GM18508 (cell line): ENCODE measurements around the gene ATAD3C.
A peak's percentile ranks its signal among the peaks of the same experiment; 100 is the strongest.
"Not testable (repeated sequence)": the region's sequence is repeated elsewhere in the genome, so short reads cannot be mapped to it uniquely, and the experiment has no call there.

Experiments used
- ATAC-seq: cut with Tn5 transposase; IDR thresholded peaks from one replicate; pipeline ENCODE4 v1.9.1; 2021; ENCODE audit warnings: moderate number of reproducible peaks; ENCODE audit not compliant: insufficient read depth, unreplicated experiment

ATAD3C gene

DNA sequence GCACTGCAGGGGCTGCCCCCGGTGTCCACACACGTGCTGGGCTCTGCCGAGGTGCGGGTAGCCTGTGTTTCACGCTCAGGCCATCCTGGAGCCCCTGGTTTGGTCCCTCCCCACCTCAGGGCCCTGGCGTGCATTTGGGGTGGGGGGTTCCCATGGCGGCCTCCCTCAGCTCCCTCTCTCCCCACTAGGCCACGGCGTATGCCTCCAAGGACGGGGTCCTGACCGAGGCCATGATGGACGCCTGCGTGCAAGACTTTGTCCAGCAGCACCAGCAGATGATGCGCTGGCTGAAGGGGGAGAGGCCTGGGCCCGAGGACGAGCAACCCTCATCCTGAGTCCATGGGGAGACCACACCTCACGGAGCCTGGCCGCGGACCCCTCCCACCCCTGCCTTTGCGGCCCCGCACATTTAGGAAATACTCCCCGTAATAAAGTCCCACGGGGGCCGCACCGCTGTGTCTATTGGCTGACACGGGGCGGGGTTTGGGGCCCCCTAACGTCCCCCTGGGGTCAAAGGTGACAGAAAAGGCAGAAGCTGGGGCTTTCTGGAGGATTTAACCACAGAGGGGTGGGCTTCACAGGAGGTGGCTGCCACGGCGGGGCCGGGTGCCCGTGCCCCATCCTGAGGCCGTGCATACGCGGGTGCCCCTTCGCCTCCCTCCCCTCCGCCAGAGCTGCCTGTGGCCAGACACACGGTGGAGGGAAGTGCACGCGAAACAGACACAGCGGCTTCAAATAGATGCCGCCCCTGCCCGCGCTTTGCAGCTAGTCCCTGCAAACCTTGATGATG lies 18.9 kb downstream of the ATAD3C start:
- not testable (repeated sequence) for ATAC-seq

DNA sequence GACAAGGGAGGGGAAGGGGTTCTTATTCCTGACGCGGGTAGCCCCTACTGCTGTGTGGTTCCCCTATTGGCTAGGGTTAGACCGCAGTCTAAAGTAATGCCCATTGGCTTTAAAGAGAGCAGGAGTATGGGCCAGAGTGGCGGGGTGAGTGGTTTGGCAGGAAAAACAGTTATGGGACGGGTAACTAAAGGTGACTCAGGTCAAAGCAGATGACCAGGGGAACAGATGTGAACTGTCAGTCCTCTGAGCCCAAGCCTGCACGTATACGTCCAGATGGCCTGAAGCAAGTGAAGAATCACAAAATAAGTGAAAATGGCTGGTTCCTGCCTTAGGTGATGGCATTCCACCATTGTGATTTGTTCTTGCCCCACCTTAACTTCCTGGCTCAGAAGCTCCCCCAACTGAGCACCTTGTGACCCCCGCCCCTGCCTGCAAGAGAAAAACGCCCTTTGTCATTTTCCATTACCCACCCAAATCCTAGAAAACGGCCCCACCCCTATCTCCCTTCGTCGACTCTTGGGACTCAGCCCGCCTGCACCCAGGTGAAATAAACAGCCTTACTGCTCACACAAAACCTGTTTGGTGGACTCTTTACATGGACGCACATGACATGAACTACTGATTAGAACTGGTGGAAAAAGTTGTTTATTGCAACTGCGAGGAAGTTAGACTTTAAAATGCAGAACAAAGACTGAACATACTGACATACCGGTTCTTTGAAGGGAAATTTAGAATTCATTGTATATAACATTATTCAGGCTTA lies 21.3 kb downstream of the ATAD3C start:
- ATAC-seq = no peak

DNA sequence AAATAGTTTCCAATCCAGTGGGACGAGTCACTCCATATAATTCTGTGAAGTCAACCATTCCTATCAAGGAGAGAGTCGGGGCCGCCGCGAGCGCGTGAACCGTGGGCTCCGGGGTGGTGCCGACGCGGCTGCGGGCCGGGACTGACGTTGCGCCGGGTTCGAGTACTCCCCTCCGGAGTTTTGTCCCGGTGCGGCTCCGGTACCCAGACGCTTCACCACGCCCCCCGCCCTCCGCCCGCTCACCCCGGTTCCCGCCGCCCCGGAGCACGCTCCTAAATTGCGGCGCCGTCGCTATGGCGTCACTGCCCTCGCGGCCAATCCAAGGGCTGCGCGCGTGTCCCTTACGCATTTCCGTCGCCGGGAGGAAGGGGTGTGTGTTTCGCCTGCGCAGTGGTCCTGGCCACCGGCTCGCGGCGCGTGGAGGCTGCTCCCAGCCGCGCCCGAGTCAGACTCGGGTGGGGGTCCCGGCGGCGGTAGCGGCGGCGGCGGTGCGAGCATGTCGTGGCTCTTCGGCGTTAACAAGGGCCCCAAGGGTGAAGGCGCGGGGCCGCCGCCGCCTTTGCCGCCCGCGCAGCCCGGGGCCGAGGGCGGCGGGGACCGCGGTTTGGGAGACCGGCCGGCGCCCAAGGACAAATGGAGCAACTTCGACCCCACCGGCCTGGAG lies 22.0 kb downstream of the ATAD3C start, which contains the start of gene ATAD3B:
Gene ATAD3B (plus strand): TSS at position 377 of the 664 bp plus-strand sequence. CDS start 120 bp downstream, at position 497.
- peak; percentile 50 for ATAC-seq

- ATAC-seq = not testable (repeated sequence)
Observed at GRCh38 chr1:1472053-1472876, 22.8 kb downstream of the ATAD3C start.

- ATAC-seq = not testable (repeated sequence)
Observed at GRCh38 chr1:1476011-1476410, 26.5 kb downstream of the ATAD3C start.

GRCh38 chr1:1477206-1477605 lies 27.7 kb downstream of the ATAD3C start:
- no peak for ATAC-seq

DNA sequence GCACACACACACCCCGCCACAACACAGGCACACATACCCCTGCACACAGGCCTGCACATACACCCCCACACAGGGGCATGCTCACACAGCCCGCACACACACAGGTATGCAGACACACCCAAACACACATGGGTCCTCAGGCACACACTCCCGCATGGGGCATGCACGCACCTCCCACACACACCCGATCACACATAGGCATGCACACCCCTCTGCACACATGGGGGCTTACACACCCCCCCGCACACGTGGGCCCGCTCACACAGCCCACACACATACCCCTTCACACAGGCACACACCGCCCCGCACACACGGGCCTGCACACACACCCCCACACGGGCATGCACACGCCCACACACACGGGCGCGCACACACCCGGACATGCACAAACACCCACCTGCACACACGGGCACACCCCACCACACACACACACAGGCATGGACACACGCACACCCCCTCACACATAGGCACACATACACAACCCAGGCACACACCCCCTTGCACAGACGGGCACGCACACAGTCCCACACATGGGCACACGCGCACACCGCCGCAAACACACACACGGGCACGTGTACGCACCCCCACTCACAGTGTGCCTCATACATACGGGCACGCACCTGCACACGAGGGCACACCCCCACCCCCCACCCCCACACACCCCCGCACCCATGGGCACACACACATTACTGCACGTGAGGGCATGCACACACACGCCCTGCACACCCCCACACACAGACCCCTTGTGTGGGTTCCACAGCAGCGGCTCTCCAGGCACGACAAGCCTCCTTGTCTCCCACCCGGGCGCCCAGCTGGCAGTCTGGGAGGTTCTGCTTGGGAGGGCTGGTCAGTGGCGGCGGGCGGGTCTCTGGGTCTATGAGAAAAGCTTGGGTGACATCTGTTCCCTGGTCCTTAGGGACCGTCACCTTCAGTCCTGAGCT lies 30.3 kb downstream of the ATAD3C start:
- no peak for ATAC-seq

GRCh38 chr1:1480488-1480867 lies 31.0 kb downstream of the ATAD3C start:
- ATAC-seq = not testable (repeated sequence)

DNA sequence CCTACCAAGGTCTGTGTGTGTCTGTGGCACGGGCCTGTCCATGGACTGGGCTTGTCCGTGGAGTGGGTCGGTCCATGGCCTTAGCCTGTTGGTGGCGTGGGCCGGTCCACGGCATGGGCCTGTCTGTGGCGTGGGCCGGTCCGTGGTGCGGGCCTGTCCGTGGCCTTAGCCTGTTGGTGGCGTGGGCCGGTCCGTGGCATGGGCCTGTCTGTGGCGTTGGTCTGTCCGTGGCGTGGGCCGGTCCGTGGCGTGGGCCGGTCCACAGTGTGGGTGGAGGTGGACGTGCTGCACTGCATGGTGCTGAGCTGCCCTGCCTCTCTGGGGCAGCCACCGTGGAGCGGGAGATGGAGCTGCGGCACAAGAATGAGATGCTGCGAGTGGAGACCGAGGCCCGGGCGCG lies 32.3 kb downstream of the ATAD3C start:
- not testable (repeated sequence) for ATAC-seq

- no peak for ATAC-seq
Observed at GRCh38 chr1:1482856-1483255, 33.4 kb downstream of the ATAD3C start.

DNA sequence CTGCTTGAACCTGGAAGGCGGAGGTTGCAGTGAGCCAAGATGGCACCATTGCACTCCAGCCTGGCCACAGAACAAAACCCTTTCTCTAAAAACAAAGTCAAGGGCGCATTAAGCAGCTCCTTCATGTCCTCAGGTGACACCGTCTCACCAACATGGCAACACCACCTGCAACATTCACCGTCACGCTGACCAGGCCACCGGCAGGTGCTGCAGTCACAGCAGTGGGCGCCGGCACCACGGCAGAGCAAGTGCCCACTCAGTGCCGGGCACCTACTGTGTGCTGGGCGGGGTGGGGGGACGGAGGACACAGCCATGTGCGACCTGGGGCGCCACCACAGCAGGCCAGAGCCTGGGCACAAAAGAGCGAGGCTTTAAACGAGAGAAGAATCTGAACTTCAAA lies 34.2 kb downstream of the ATAD3C start:
- ATAC-seq = no peak

DNA sequence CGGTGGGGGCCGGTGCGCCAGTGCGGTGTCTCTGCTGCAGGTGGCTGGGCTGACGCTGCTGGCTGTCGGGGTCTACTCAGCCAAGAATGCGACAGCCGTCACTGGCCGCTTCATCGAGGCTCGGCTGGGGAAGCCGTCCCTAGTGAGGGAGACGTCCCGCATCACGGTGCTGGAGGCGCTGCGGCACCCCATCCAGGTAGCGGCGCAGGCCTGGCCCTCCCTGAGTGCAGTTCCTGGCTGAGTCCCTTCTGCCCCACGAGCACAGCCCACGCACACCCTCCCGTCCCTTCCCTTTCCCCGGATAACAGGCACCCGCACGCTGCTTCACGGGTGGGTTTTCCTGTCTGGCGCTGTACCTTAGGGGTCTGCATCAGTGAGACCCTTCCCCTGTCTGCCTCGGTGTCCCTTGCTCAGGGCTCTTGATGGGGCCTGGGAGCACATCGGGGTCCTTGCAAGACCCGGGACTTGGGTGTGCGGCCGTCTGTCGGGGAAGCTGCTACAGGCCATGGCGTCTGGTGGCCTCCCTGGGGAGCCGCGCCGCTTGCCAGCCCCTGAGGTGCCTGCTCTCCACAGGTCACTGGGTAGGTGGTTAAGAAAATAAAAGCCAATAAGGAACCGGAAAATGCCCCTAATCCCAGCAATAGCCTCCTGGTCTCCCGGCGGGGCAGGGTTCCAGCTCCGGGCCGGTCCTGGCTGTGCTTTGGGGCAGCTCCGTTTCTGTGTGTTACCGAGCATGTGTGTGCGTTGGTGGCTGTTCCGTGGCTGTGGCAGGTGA lies 35.7 kb downstream of the ATAD3C start:
- ATAC-seq = not testable (repeated sequence)

GRCh38 chr1:1485755-1486317 lies 36.3 kb downstream of the ATAD3C start:
- ATAC-seq = not testable (repeated sequence)

GRCh38 chr1:1487701-1488100 lies 38.2 kb downstream of the ATAD3C start:
- ATAC-seq = no peak

- ATAC-seq = no peak
Observed at GRCh38 chr1:1489231-1489630, 39.7 kb downstream of the ATAD3C start.

DNA sequence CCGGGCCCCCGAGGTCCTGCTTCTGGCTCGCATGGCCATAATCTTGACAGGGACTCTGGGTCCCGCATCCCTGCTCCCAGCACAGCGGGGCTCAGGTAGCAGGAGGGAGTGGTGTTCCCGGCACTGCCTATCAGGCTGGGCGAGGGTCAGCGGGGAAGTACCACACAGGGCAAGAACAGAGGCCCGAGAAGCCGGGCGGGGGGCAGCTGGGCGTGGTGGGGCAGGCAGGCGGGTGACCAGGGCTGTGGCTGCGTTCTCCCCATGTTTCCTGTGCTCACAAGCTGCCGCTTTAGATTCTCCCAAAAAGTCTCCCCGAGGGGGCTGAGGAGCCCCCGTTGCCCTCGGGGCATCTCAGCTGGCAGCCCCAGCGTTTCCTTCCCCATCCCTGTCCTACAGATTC lies 40.4 kb downstream of the ATAD3C start:
- ATAC-seq = no peak

- ATAC-seq = no peak
Observed at GRCh38 chr1:1490633-1491230, 41.2 kb downstream of the ATAD3C start.

- ATAC-seq = no peak
Observed at GRCh38 chr1:1491601-1492000, 42.1 kb downstream of the ATAD3C start.
